K562 (cell line): ENCODE data around the gene C12orf42. TPM values are rescaled to one million over a fixed set of nuclear protein-coding genes. Genes with fewer than 3 reads are reported as not detected.

Source experiments
- ATAC-seq: fragments of 200-7000 bp; cut with Tn5 transposase; 3 replicates; pipeline ENCODE4 v1.9.1; 2020; ENCODE audit warnings: moderate library complexity
- BruUV-seq: library from RNA; stranded (reverse); fragments of 400-500 nt; replicated peaks from 2 replicates; lab custom pipeline; 2021; lab: Mats Ljungman, UMichigan
- CTCF ChIA-PET: fragments of 300-600 bp; formaldehyde crosslinking; extraction: SDS; loops from one replicate; lab custom pipeline; 2021; ENCODE audit warnings: low intra/inter-chr PET ratio; lab: Yijun Ruan, JAX
- POLR2A ChIA-PET: fragments of 300-600, 350-650 bp; sonication (Branson Sonifier 250); formaldehyde crosslinking; extraction: SDS; loops from one replicate; lab custom pipeline; 2021; ENCODE audit warnings: antibody characterized with exemption, inconsistent platforms; lab: Yijun Ruan, JAX
- DNase-seq, 4 experiments: peaks; one replicate each; pipeline versions ENCODE4 v3.0.0 to v3.0.0-alpha.2; 2011 to 2018; ENCODE audit warnings: low spot score in 3 of 4, mixed read lengths in 3 of 4; ENCODE audit errors: extremely low read depth in 1 of 4
- FAIRE-seq: peaks from 2 replicates; lab custom pipeline; 2011; peaks lifted over from hg19 to GRCh38; lab: Jason Lieb, UNC
- H2AFZ ChIP-seq: 2 replicates; pipeline ENCODE4 v1.6.0; 2011; ENCODE audit warnings: low read depth, low read length, control low read depth, inconsistent platforms
- H3K27ac ChIP-seq: fragments of 200-600 bp; 3 replicates; pipeline ENCODE4 v1.8.0; 2011; ENCODE audit warnings: low read depth, mild to moderate bottlenecking, control low read depth, inconsistent platforms, low read length, moderate library complexity, mixed read lengths; ENCODE audit errors: extremely low read depth
- H3K27me3 ChIP-seq, 2 experiments: fragments of 300-600 bp in 1 of 2; 2 replicates in 1 of 2; 3 replicates in 1 of 2; pipeline versions ENCODE4 v1.6.0 to v1.8.0; 2011; ENCODE audit warnings: inconsistent platforms in 2 of 2, low read length in 2 of 2, mild to moderate bottlenecking in 1 of 2, mixed read lengths in 1 of 2, moderate library complexity in 1 of 2; ENCODE audit not compliant: control insufficient read depth in 2 of 2, insufficient read depth in 2 of 2
- H3K36me3 ChIP-seq: fragments of 300-600 bp; 3 replicates; pipeline ENCODE4 v1.8.0; 2011; ENCODE audit warnings: mild to moderate bottlenecking, low read length, inconsistent platforms; ENCODE audit not compliant: control insufficient read depth, insufficient read depth
- H3K4me1 ChIP-seq, 2 experiments: fragments of 200-600 bp in 1 of 2; replicated peaks in 1 of 2; 2 replicates in 1 of 2; 3 replicates in 1 of 2; pipeline versions ENCODE4 v1.5.1 to v1.8.0; 2011; ENCODE audit warnings: inconsistent platforms in 2 of 2, low read length in 2 of 2, mild to moderate bottlenecking in 1 of 2, mixed read lengths in 1 of 2, moderate library complexity in 1 of 2; ENCODE audit not compliant: control insufficient read depth in 2 of 2, insufficient read depth in 2 of 2
- H3K4me2 ChIP-seq: 2 replicates; pipeline ENCODE4 v1.6.1; 2011; ENCODE audit warnings: low read length, control low read depth, inconsistent platforms, mixed read lengths; ENCODE audit not compliant: insufficient read depth
- H3K4me3 ChIP-seq: fragments of 200-600 bp; sonication (generic), shearing (Covaris generic); 2 replicates; pipeline ENCODE4 v1.5.1; 2016; ENCODE audit warnings: control low read depth, inconsistent platforms
- H3K79me2 ChIP-seq: fragments of 200-600 bp; 3 replicates; pipeline ENCODE4 v1.8.0; 2011; ENCODE audit warnings: low read length, inconsistent platforms; ENCODE audit not compliant: control insufficient read depth, insufficient read depth
- H3K9ac ChIP-seq, 2 experiments: 2 replicates each; pipeline versions ENCODE4 v1.6.0 to v1.6.1; 2011; ENCODE audit warnings: low read depth in 2 of 2, low read length in 2 of 2, control low read depth in 1 of 2, inconsistent platforms in 1 of 2, mild to moderate bottlenecking in 1 of 2, mixed read lengths in 1 of 2; ENCODE audit not compliant: insufficient read depth in 1 of 2
- H3K9me1 ChIP-seq: one replicate; pipeline ENCODE4 v1.6.0; 2011; ENCODE audit warnings: inconsistent platforms, mild to moderate bottlenecking, low read length, moderate library complexity; ENCODE audit not compliant: control insufficient read depth, insufficient read depth
- H3K9me3 ChIP-seq: replicated peaks from 2 replicates; pipeline ENCODE4 v1.5.1; 2011; ENCODE audit warnings: low read depth, low read length, inconsistent platforms; ENCODE audit not compliant: control insufficient read depth, insufficient read depth
- H4K20me1 ChIP-seq: replicated peaks from 2 replicates; pipeline ENCODE4 v1.6.1; 2011; ENCODE audit warnings: low read length, inconsistent platforms, mixed read lengths; ENCODE audit not compliant: control insufficient read depth, insufficient read depth
- CHD7 ChIP-seq: fragments of 200-600 bp; sonication (generic); IDR thresholded peaks from one replicate; pipeline ENCODE4 v1.6.1; 2012; ENCODE audit warnings: mild to moderate bottlenecking, low read depth, low read length, inconsistent platforms
- CREB1 ChIP-seq, 2 experiments: sonication (generic) in 1 of 2; formaldehyde crosslinking in 1 of 2; IDR thresholded peaks; 2 replicates each; pipeline versions ENCODE4 v1.6.1 to v1.8.0; 2012 to 2022; ENCODE audit warnings: inconsistent platforms in 1 of 2, mild to moderate bottlenecking in 1 of 2, missing genetic modification reagents in 1 of 2, moderate library complexity in 1 of 2
- EWSR1 ChIP-seq: fragments of 450-650 bp; IDR thresholded peaks from 2 replicates; pipeline ENCODE4 v1.6.1; 2018; ENCODE audit warnings: borderline replicate concordance, mild to moderate bottlenecking, low read depth, moderate library complexity; ENCODE audit not compliant: partially characterized antibody
- HNRNPUL1 ChIP-seq: fragments of 200-400 bp; formaldehyde crosslinking; IDR thresholded peaks from 2 replicates; pipeline ENCODE4 v1.6.1; 2017; ENCODE audit warnings: low read length
- HOMEZ ChIP-seq: fragments of 250-450 bp; sonication (Bioruptor Pico); IDR thresholded peaks from 2 replicates; pipeline ENCODE4 v1.4.0; 2020; ENCODE audit warnings: mild to moderate bottlenecking, moderate library complexity
- NR2C2 ChIP-seq, 2 experiments: fragments of 200-800 bp in 1 of 2; sonication (Bioruptor generic) in 1 of 2; sonication (generic) in 1 of 2; formaldehyde crosslinking in 1 of 2; IDR thresholded peaks; 2 replicates each; pipeline versions ENCODE4 v1.6.1 to v1.8.0; 2016 to 2022; ENCODE audit warnings: mild to moderate bottlenecking in 1 of 2, missing compliant biosample characterization in 1 of 2, missing genetic modification characterization in 1 of 2, missing genetic modification reagents in 1 of 2
- PCBP2 ChIP-seq: fragments of 200-400 bp; formaldehyde crosslinking; IDR thresholded peaks from 2 replicates; pipeline ENCODE4 v1.6.1; 2018; ENCODE audit warnings: low read length, low read depth, mild to moderate bottlenecking, moderate library complexity; ENCODE audit not compliant: poor library complexity, severe bottlenecking
- SRSF1 ChIP-seq: fragments of 200-400 bp; formaldehyde crosslinking; IDR thresholded peaks from 2 replicates; pipeline ENCODE4 v1.6.1; 2017; ENCODE audit warnings: mild to moderate bottlenecking, low read depth, low read length, moderate library complexity
- ZNF165 ChIP-seq: fragments of 250-450 bp; sonication (Bioruptor Pico); IDR thresholded peaks from 2 replicates; pipeline ENCODE4 v1.4.0; 2020; ENCODE audit warnings: borderline replicate concordance
- WGBS: fragments of 100-300 bp; shearing (Covaris generic); methylation state at CpG from one replicate; pipeline ENCODE4 v1.1.6; 2016; ENCODE audit warnings: low coverage, mixed read lengths; ENCODE audit not compliant: insufficient coverage; ENCODE audit errors: missing lambda C conversion rate; 5-methylcytosine and 5-hydroxymethylcytosine counted together
- in situ Hi-C: fragments of 300-500 bp; cut with MboI; formaldehyde crosslinking; loops from 4 replicates; pipeline ENCODE4 v1.15.0; 2018; ENCODE audit warnings: inconsistent platforms, mixed read lengths
- intact Hi-C: fragments of 100-400 bp; cut with micrococcal nuclease; formaldehyde crosslinking; loops from 2 replicates; pipeline ENCODE4 v1.14.2; 2022
- polyA plus RNA-seq, 8 experiments: library from polyadenylated mRNA; depleted of rRNA in 4 of 8; stranded (reverse) in 5 of 8; unstranded in 3 of 8; fragments of >200 nt; fragmentation: Nextera tagmentation in 2 of 8; fragmentation: Illumina TruSeq in 1 of 8; extraction: Ambion mirVana in 2 of 8; extraction: Trizol in 1 of 8; gene quantifications; 2 replicates each; pipeline versions ENCODE4 v1.2.1 to v1.2.3, GENCODE V29; 2011 to 2014; ENCODE audit warnings: inconsistent platforms in 1 of 8, missing spikeins in 1 of 8
- total RNA-seq, 7 experiments: library from RNA; depleted of rRNA in 6 of 7; stranded (reverse); fragments of >200 nt in 6 of 7; fragmentation: Illumina TruSeq in 2 of 7; extraction: Trizol in 2 of 7; gene quantifications; 2 replicates each; pipeline versions ENCODE4 v1.2.1 to v1.2.3, GENCODE V29; 2011 to 2021; ENCODE audit warnings: low replicate concordance in 1 of 7

The C12orf42 gene
- total and polyA plus RNA-seq, 9 of the 15 experiments (the other 6 are each of a cell fraction or from before 2014, with no cell fraction given) = not detected

- Histone ChIP-seq H3K79me2 (no peaks in the 10 kb centered on the region), H3K9me3 (0 out of 2 replicates have a peak, but pooled peaks cover 2% of the 10 kb centered on the region), H3K9ac (no peak overlapping the region), H3K36me3 (no peaks in the 10 kb centered on the region), H3K27ac (no peak overlapping the region), H3K27me3 (no peaks in the 10 kb centered on the region), H3K4me2 (no peak overlapping the region), H3K9me1 (no peaks in the 10 kb centered on the region), H4K20me1 (no peaks in the 10 kb centered on the region), H2AFZ (no peak overlapping the region), H3K4me1 (no peaks in the 10 kb centered on the region), H3K4me3 (no peak overlapping the region)
- WGBS = 3% methylated on average over 2 of the region's 2 CpGs
- POLR2A ChIA-PET = no interaction called here
- no peak for FAIRE-seq
- BruUV-seq = no TSS peak
- in situ Hi-C loops (no loop called here), intact Hi-C loops (no loop called here)
- no peak for ATAC-seq
- CTCF ChIA-PET = no interaction called here
- no peak for DNase-seq
- TF ChIP-seq CREB1 (IDR thresholded peaks at IDR 0.05) (no peak), CREB1 (CRISPR knock-in tag; IDR thresholded peaks at IDR 0.05) (no peak), EWSR1 (no peak), HNRNPUL1 (no peak), CHD7 (no peak), NR2C2 (CRISPR knock-in tag; IDR thresholded peaks at IDR 0.05) (no peak), NR2C2 (tag; IDR thresholded peaks at IDR 0.05) (no peak), ZNF165 (CRISPR knock-in tag) (no peak), HOMEZ (no peak), SRSF1 (no peak), PCBP2 (no peak)
Observed at GRCh38 chr12:103303484-103303883, 192.3 kb downstream of the C12orf42 start.
